SK-N-MC (cell line): ENCODE measurements around the gene ZNF200.

ENCODE experiments used
- EZH2 ChIP-seq: fragments of 200-600 bp; sonication (generic); IDR thresholded peaks from one replicate; pipeline ENCODE4 v1.6.1; 2017; ENCODE audit warnings: antibody characterized with exemption
- FOXP2 ChIP-seq: optimal IDR thresholded peaks from 2 replicates; pipeline ENCODE3; 2011; ENCODE audit warnings: mild to moderate bottlenecking, moderate library complexity; ENCODE audit not compliant: insufficient read depth; ENCODE audit errors: extremely low read length, control extremely low read depth
- POLR2AphosphoS5 ChIP-seq: IDR thresholded peaks from 2 replicates; pipeline ENCODE4 v1.6.1; 2012; ENCODE audit warnings: mild to moderate bottlenecking, low read depth, low read length, borderline replicate concordance

DNA sequence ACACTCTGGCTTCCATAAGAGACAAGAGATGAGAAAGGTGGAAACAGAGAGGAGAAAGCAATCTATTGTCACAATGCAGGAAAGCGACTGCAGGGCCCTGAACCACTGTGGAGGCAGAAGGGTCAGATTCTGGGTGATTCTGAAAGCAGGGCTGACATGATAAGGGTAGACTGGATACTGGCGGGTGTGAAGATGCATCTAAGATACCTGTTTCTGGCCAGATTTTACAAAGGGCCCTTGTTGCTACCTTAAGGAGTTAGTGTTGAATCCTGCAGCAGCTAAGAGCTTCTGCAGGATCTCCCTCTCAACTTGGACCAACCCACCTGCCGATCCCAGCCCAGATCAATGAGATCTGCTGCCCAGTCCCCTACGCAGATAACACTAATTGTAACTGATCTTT, 27.6 kb upstream of the ZNF200 start:
- no peak for TF ChIP-seq POLR2AphosphoS5
- TF ChIP-seq EZH2, result no peak
- TF ChIP-seq FOXP2, result no peak
